CD4-positive, alpha-beta T cell (primary cell): ENCODE measurements around the gene ZNRF3. TPM values are rescaled to one million over a fixed set of nuclear protein-coding genes. Genes with fewer than 3 reads are reported as not detected.

Experiments
- ATAC-seq: fragments of 200-7000 bp; cut with Tn5 transposase; one replicate; pipeline ENCODE4 v1.10.0; 2022; ENCODE audit warnings: mild to moderate bottlenecking; ENCODE audit not compliant: poor library complexity
- CTCF ChIA-PET: fragments of 350-600 bp; sonication (Branson Sonifier 250); formaldehyde crosslinking; loops from one replicate; lab custom pipeline; 2021; ENCODE audit warnings: antibody characterized with exemption, inconsistent platforms; lab: Charles Lee
- POLR2A ChIA-PET: fragments of 350-600 bp; sonication (Branson Sonifier 250); formaldehyde crosslinking; loops from one replicate; lab custom pipeline; 2021; ENCODE audit warnings: antibody characterized with exemption, inconsistent platforms; lab: Charles Lee
- DNase-seq, 14 experiments: peaks; one replicate each; pipeline ENCODE4 v3.0.0-alpha.2; 2013 to 2020; ENCODE audit warnings: mixed read lengths in 2 of 14
- H3K27ac ChIP-seq, 2 donors: one replicate each; pipeline versions ENCODE4 v1.5.1 to v1.7.0; 2013; ENCODE audit warnings: low read length in 2 of 2, low read depth in 1 of 2, mild to moderate bottlenecking in 1 of 2
- H3K27me3 ChIP-seq, 2 experiments: 1 replicate in 1 of 2; 2 replicates in 1 of 2; pipeline versions ENCODE4 v1.6.1 to v1.7.0; 2013; ENCODE audit warnings: low read length in 2 of 2, control low read depth in 1 of 2, mild to moderate bottlenecking in 1 of 2, moderate library complexity in 1 of 2; ENCODE audit not compliant: insufficient read depth in 2 of 2, control insufficient read depth in 1 of 2
- H3K36me3 ChIP-seq: one replicate; pipeline ENCODE4 v1.6.1; 2013; ENCODE audit warnings: low read length, control low read depth; ENCODE audit not compliant: insufficient read depth
- H3K4me1 ChIP-seq: one replicate; pipeline ENCODE4 v1.6.1; 2013; ENCODE audit warnings: low read length, control low read depth; ENCODE audit not compliant: insufficient read depth
- H3K4me3 ChIP-seq: one replicate; pipeline ENCODE4 v1.5.1; 2013; ENCODE audit warnings: mild to moderate bottlenecking, low read length, moderate library complexity
- H3K9me3 ChIP-seq, 2 experiments: 1 replicate in 1 of 2; 2 replicates in 1 of 2; pipeline versions ENCODE4 v1.6.1 to v1.7.0; 2013; ENCODE audit warnings: low read length in 2 of 2, mild to moderate bottlenecking in 2 of 2, control low read depth in 1 of 2, moderate library complexity in 1 of 2; ENCODE audit not compliant: control insufficient read depth in 1 of 2, insufficient read depth in 1 of 2
- H3K27ac Mint-ChIP-seq: one replicate; pipeline ENCODE4 v1.8.0; 2020; ENCODE audit warnings: mixed read lengths
- H3K27me3 Mint-ChIP-seq: one replicate; pipeline ENCODE4 v1.8.0; 2021; ENCODE audit warnings: mixed read lengths
- H3K36me3 Mint-ChIP-seq: one replicate; pipeline ENCODE4 v1.8.0; 2021; ENCODE audit warnings: low read depth, mixed read lengths
- H3K4me1 Mint-ChIP-seq: one replicate; pipeline ENCODE4 v1.8.0; 2021; ENCODE audit warnings: low read depth, mixed read lengths
- H3K4me3 Mint-ChIP-seq: one replicate; pipeline ENCODE4 v1.8.0; 2020; ENCODE audit warnings: mild to moderate bottlenecking, mixed read lengths
- H3K9me3 Mint-ChIP-seq: one replicate; pipeline ENCODE4 v1.8.0; 2020; ENCODE audit warnings: mixed read lengths
- intact Hi-C, 2 experiments: fragments of 100-400 bp; cut with DNase I in 1 of 2; cut with micrococcal nuclease in 1 of 2; formaldehyde crosslinking; loops; one replicate each; pipeline versions ENCODE4 v1.15.1 to v1.9.0; 2023 to 2025; cut with DNase I, micrococcal nuclease
- total RNA-seq, 174 experiments: library from RNA in 2 of 174; stranded (reverse) in 2 of 174; gene quantifications; one replicate each; pipeline ENCODE4 v1.2.3 and lab custom pipeline; 2021 to 2026
- TF ChIP-seq, protein P1 (sequence below): fragments of 200-600 bp; IDR thresholded peaks from one replicate; pipeline ENCODE4 v1.8.0; 2022; ENCODE audit warnings: antibody characterized with exemption, mild to moderate bottlenecking

ZNRF3 gene
- total RNA-seq, 2 experiments from 2014 or later = 0.38 to 0.61 TPM

DNA sequence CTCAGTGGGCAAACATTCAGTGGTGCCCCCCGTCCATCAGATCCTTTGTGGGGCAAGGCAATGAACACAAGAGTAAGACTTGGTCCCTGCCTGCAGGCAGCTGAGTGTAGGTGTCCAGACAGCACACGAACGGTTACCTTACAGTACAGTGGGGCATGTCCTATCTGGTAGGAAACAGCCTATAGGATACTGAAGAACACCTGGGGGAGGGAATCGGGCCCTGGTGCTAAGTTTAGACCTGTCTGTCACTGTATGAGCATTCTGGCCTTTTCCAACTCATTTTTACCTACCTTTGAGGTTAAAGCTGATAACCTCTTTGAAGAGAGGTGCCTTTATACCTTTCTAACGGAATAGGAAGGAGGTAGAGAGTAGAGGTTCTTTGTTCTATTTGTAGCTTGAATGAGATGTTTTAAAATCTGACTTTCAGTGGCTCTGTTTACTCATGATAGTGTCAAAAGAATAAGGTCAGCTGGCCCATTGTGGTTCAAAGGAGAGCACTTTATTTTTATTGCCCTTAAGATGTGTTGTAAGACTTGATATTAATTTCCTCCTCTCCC is 8.9 kb downstream of the ZNRF3 start:
- Mint-ChIP-seq H3K4me3 (no peak overlapping the region), H3K4me1 (peaks cover 5% of the 10 kb centered on the region), H3K9me3 (no peaks in the 10 kb centered on the region), H3K27ac (no peak overlapping the region), H3K27me3 (peaks cover 15% of the 10 kb centered on the region), H3K36me3 (no peaks in the 10 kb centered on the region)
- intact Hi-C loops = no loop called here
- Histone ChIP-seq H3K36me3 (no peaks in the 10 kb centered on the region), H3K27me3 (no peaks in the 10 kb centered on the region), H3K9me3 (no peaks in the 10 kb centered on the region), H3K4me3 (no peak overlapping the region), H3K4me1 (no peaks in the 10 kb centered on the region), H3K27ac (no peak overlapping the region)
- ATAC-seq = no peak
- TF ChIP-seq, protein P1, sequence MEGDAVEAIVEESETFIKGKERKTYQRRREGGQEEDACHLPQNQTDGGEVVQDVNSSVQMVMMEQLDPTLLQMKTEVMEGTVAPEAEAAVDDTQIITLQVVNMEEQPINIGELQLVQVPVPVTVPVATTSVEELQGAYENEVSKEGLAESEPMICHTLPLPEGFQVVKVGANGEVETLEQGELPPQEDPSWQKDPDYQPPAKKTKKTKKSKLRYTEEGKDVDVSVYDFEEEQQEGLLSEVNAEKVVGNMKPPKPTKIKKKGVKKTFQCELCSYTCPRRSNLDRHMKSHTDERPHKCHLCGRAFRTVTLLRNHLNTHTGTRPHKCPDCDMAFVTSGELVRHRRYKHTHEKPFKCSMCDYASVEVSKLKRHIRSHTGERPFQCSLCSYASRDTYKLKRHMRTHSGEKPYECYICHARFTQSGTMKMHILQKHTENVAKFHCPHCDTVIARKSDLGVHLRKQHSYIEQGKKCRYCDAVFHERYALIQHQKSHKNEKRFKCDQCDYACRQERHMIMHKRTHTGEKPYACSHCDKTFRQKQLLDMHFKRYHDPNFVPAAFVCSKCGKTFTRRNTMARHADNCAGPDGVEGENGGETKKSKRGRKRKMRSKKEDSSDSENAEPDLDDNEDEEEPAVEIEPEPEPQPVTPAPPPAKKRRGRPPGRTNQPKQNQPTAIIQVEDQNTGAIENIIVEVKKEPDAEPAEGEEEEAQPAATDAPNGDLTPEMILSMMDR = no peak
- no peak for DNase-seq
- ChIA-PET POLR2A (no interaction called here), CTCF (no interaction called here)

DNA sequence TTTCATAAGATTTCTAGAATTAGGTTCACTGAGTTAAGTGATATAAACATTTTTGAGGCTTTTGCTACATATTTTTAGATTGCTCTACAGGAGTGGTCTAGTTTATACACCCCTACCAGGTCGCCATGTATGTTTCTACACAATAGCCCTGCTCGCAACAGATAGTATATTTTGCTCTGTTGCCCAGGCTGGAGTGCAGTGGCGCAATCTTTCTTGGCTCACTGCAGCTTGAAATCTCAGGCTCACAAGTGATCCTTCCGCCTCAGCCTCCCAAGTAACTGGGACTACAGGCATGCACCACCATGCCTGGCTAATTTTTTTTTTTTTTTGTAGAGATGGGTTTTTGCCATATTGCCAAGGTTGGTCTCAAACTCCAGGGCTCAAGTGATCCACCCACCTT is 10.4 kb downstream of the ZNRF3 start:
- H3K4me1 ChIP-seq = no peaks in the 10 kb centered on the region
- Mint-ChIP-seq H3K4me3 (no peak overlapping the region), H3K36me3 (no peaks in the 10 kb centered on the region), H3K4me1 (peaks cover 9% of the 10 kb centered on the region), H3K27ac (no peak overlapping the region), H3K9me3 (no peaks in the 10 kb centered on the region), H3K27me3 (peaks cover 6% of the 10 kb centered on the region)
- no peak overlapping the region for H3K4me3 ChIP-seq
- H3K27ac ChIP-seq = no peak overlapping the region
- H3K27me3 ChIP-seq = peaks cover 0 to 4% of the 10 kb centered on the region in 2 experiments
- POLR2A ChIA-PET = no interaction called here
- TF ChIP-seq, protein P1 = no peak
- CTCF ChIA-PET = no interaction called here
- H3K36me3 ChIP-seq = no peaks in the 10 kb centered on the region
- intact Hi-C loops = no loop called here
- no peaks in the 10 kb centered on the region for H3K9me3 ChIP-seq
- ATAC-seq (no peak), DNase-seq (no peak)

DNA sequence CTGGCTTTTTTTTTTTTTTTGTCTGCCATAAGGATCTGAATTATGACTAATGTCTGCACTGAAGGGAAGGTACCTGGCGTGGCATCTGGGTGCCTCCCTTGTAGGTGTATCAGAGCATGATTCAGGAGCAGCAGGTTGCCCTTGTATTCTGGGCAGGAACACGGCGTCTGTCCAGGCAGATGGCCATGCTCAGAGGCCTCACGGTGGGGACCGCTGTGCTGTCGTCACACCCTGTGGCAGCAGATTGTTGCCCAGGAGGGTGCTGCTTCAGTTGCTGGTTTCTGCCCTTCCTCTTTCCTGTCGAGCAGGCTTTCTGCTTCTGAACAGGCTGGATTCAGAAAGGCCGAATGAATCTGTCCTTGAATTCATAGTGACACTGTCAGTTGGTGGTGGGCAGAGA is 11.0 kb downstream of the ZNRF3 start:
- Mint-ChIP-seq H3K36me3 (no peaks in the 10 kb centered on the region), H3K27ac (no peak overlapping the region), H3K4me3 (no peak overlapping the region), H3K9me3 (no peaks in the 10 kb centered on the region), H3K27me3 (peaks cover 3% of the 10 kb centered on the region), H3K4me1 (peaks cover 12% of the 10 kb centered on the region)
- Histone ChIP-seq H3K27me3 (peaks cover 0 to 4% of the 10 kb centered on the region in 2 experiments), H3K36me3 (no peaks in the 10 kb centered on the region), H3K9me3 (no peaks in the 10 kb centered on the region), H3K27ac (no peak overlapping the region), H3K4me3 (no peak overlapping the region), H3K4me1 (peaks cover 3% of the 10 kb centered on the region)
- intact Hi-C loops = no loop called here
- no peak for ATAC-seq
- POLR2A ChIA-PET = no interaction called here
- CTCF ChIA-PET = no interaction called here
- TF ChIP-seq, protein P1 = no peak
- DNase-seq = no peak
